Subcutaneous adipose tissue (tissue), 4 donors: ENCODE results near the gene PANX2. TPM values are rescaled to one million over a fixed set of nuclear protein-coding genes. Genes with fewer than 3 reads are reported as not detected.

ENCODE experiments used
- CTCF ChIP-seq: fragments of 450-650 bp; IDR thresholded peaks from one replicate; pipeline ENCODE4 v1.5.1; 2016; ENCODE audit warnings: low read depth, mild to moderate bottlenecking, control low read depth, antibody characterized with exemption, moderate library complexity
- total RNA-seq, 4 donors: library from RNA; depleted of rRNA; stranded (reverse); fragments of >200 nt; gene quantifications; one replicate each; pipeline ENCODE4 v1.1.0, GENCODE V29; 2016

The PANX2 gene
- total RNA-seq, 4 donors from 2014 or later: 0.44 TPM; not detected in 3

GRCh38 chr22:50175921-50176849 is 5.7 kb downstream of the PANX2 start:
- TF ChIP-seq CTCF: no peak

GRCh38 chr22:50176850-50177536 is 6.5 kb downstream of the PANX2 start:
- TF ChIP-seq CTCF: no peak

GRCh38 chr22:50177537-50178470 is 7.3 kb downstream of the PANX2 start:
- TF ChIP-seq CTCF: no peak

GRCh38 chr22:50178471-50178864 is 7.9 kb downstream of the PANX2 start:
- TF ChIP-seq CTCF: no peak

GRCh38 chr22:50178871-50179869 is 8.6 kb downstream of the PANX2 start:
- no peak for TF ChIP-seq CTCF

GRCh38 chr22:50179937-50180726 is 9.6 kb downstream of the PANX2 start:
- TF ChIP-seq CTCF: no peak
